Activated CD4-positive, alpha-beta T cell treated with anti-CD3 and anti-CD28 coated beads, Interleukin-2, amount 50 U/mL, for 16 hours (primary cell): ENCODE results near the gene GEMIN4.
"Not testable (repeated sequence)": the region's sequence is repeated elsewhere in the genome, so short reads cannot be mapped to it uniquely, and the experiment has no call there.

Experiments used
- DNase-seq: peaks from one replicate; pipeline ENCODE4 v3.0.0-alpha.2; 2020

The GEMIN4 gene

GRCh38 chr17:774313-774584, 22.2 kb upstream of the GEMIN4 start:
- no peak for DNase-seq

GRCh38 chr17:773467-774312, 21.6 kb upstream of the GEMIN4 start:
- peak; percentile 48 for DNase-seq

- DNase-seq = no peak
These were observed 21.0 kb upstream of the GEMIN4 start for GRCh38 chr17:773016-773415.

GRCh38 chr17:767076-767475, 15.0 kb upstream of the GEMIN4 start:
- no peak for DNase-seq

GRCh38 chr17:760371-760770, 8.3 kb upstream of the GEMIN4 start:
- DNase-seq = no peak

- no peak for DNase-seq
These were observed 7.9 kb upstream of the GEMIN4 start for GRCh38 chr17:759964-760363.

GRCh38 chr17:756010-756567, 4.0 kb upstream of the GEMIN4 start:
- not testable (repeated sequence) for DNase-seq

GRCh38 chr17:755319-755961, 3.4 kb upstream of the GEMIN4 start:
- not testable (repeated sequence) for DNase-seq

- no peak for DNase-seq
These were observed 1.4 kb upstream of the GEMIN4 start for GRCh38 chr17:753418-753817.

- peak; percentile 24 for DNase-seq
These were observed 656 bp upstream of the GEMIN4 start for GRCh38 chr17:752620-753219.

GRCh38 chr17:751269-752001, 629 bp downstream of the GEMIN4 start:
- DNase-seq = peak; percentile 57

- DNase-seq = no peak
These were observed 1.5 kb downstream of the GEMIN4 start for GRCh38 chr17:750431-751037.

- not testable (repeated sequence) for DNase-seq
These were observed 2.7 kb downstream of the GEMIN4 start for GRCh38 chr17:749359-749758.

GRCh38 chr17:748604-749003, 3.5 kb downstream of the GEMIN4 start:
- DNase-seq = not testable (repeated sequence)

GRCh38 chr17:746783-747629, 5.1 kb downstream of the GEMIN4 start:
- DNase-seq = no peak

GRCh38 chr17:746181-746580, 5.9 kb downstream of the GEMIN4 start:
- no peak for DNase-seq

GRCh38 chr17:745406-745805, 6.7 kb downstream of the GEMIN4 start:
- DNase-seq = no peak

GRCh38 chr17:744937-745336, 7.1 kb downstream of the GEMIN4 start:
- no peak for DNase-seq

- DNase-seq = no peak
These were observed 8.9 kb downstream of the GEMIN4 start for GRCh38 chr17:743139-743538.

- DNase-seq = no peak
These were observed 9.8 kb downstream of the GEMIN4 start for GRCh38 chr17:742147-742793.
